Activated CD8-positive, alpha-beta memory T cell treated with anti-CD3 and anti-CD28 coated beads for 4 hours (primary cell): ENCODE data around the gene POP5.
"Not testable (repeated sequence)": the region's sequence is repeated elsewhere in the genome, so short reads cannot be mapped to it uniquely, and the experiment has no call there.

Source experiments
- DNase-seq, 2 donors: peaks; one replicate each; pipeline ENCODE4 v3.0.0-alpha.2; 2020; ENCODE audit warnings: low read depth in 2 of 2

Gene POP5

GRCh38 chr12:120580787-120581723 is at the start of gene POP5:
Gene POP5 (minus strand): TSS chr12:120581402. CDS start chr12:120581362, 40 bp downstream.
- peak; percentile 88 for DNase-seq

- no peak for DNase-seq
Measured at GRCh38 chr12:120630104-120630892, 49.1 kb upstream of the POP5 start.

GRCh38 chr12:120628919-120629318 is 47.7 kb upstream of the POP5 start:
- DNase-seq: no peak

- DNase-seq: no peak
Measured at GRCh38 chr12:120625557-120626419, 44.6 kb upstream of the POP5 start.

GRCh38 chr12:120620624-120621023 is 39.4 kb upstream of the POP5 start:
- DNase-seq: no peak

GRCh38 chr12:120618954-120619615 is 37.9 kb upstream of the POP5 start:
- no peak for DNase-seq

GRCh38 chr12:120617767-120618166 is 36.6 kb upstream of the POP5 start:
- DNase-seq: not testable (repeated sequence)

GRCh38 chr12:120617193-120617592 is 36.0 kb upstream of the POP5 start:
- not testable (repeated sequence) for DNase-seq

- no peak for DNase-seq
Measured at GRCh38 chr12:120614848-120615247, 33.6 kb upstream of the POP5 start.

GRCh38 chr12:120611534-120611933 is 30.3 kb upstream of the POP5 start:
- not testable (repeated sequence) for DNase-seq

- no peak for DNase-seq
Measured at GRCh38 chr12:120610560-120610959, 29.4 kb upstream of the POP5 start.

GRCh38 chr12:120602416-120602815 is 21.2 kb upstream of the POP5 start:
- not testable (repeated sequence) for DNase-seq

- no peak for DNase-seq
Measured at GRCh38 chr12:120599672-120600552, 18.7 kb upstream of the POP5 start.

GRCh38 chr12:120598674-120599463 is 17.7 kb upstream of the POP5 start:
- no peak for DNase-seq

- no peak for DNase-seq
Measured at GRCh38 chr12:120597861-120598260, 16.7 kb upstream of the POP5 start.

GRCh38 chr12:120596901-120597300 is 15.7 kb upstream of the POP5 start:
- DNase-seq: no peak

GRCh38 chr12:120592121-120593049 is 11.2 kb upstream of the POP5 start:
- DNase-seq: no peak

- DNase-seq: no peak
Measured at GRCh38 chr12:120590741-120591407, 9.7 kb upstream of the POP5 start.
